ENCODE measurements around the gene ENO2.

DNA sequence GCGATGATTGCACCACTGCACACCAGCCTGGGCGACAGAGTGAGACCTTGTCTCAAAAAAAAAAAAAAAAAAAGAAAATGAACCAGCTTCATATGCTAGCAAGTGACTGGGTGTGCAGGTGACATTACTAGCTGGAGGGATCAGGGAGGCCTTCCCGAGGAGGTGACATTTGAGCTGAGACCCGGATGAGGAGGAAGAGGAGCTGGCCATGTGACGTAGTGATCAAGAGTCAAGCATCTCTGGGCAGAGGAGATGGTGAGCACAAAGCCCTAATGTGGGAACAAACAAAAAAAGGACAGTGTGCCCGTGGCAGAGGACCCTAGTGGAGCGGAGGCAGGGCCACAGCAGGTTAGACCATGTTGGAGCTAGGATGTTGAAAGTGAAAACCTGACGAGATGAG, 33.2 kb downstream of the ENO2 start:
- TF ChIP-seq, protein P1, sequence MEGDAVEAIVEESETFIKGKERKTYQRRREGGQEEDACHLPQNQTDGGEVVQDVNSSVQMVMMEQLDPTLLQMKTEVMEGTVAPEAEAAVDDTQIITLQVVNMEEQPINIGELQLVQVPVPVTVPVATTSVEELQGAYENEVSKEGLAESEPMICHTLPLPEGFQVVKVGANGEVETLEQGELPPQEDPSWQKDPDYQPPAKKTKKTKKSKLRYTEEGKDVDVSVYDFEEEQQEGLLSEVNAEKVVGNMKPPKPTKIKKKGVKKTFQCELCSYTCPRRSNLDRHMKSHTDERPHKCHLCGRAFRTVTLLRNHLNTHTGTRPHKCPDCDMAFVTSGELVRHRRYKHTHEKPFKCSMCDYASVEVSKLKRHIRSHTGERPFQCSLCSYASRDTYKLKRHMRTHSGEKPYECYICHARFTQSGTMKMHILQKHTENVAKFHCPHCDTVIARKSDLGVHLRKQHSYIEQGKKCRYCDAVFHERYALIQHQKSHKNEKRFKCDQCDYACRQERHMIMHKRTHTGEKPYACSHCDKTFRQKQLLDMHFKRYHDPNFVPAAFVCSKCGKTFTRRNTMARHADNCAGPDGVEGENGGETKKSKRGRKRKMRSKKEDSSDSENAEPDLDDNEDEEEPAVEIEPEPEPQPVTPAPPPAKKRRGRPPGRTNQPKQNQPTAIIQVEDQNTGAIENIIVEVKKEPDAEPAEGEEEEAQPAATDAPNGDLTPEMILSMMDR (IDR thresholded peaks at IDR 0.05): no peak
- no peak for TF ChIP-seq POLR2AphosphoS5 (IDR thresholded peaks at IDR 0.05)
